Measurements from ENCODE around the gene AK3.

The AK3 gene

DNA sequence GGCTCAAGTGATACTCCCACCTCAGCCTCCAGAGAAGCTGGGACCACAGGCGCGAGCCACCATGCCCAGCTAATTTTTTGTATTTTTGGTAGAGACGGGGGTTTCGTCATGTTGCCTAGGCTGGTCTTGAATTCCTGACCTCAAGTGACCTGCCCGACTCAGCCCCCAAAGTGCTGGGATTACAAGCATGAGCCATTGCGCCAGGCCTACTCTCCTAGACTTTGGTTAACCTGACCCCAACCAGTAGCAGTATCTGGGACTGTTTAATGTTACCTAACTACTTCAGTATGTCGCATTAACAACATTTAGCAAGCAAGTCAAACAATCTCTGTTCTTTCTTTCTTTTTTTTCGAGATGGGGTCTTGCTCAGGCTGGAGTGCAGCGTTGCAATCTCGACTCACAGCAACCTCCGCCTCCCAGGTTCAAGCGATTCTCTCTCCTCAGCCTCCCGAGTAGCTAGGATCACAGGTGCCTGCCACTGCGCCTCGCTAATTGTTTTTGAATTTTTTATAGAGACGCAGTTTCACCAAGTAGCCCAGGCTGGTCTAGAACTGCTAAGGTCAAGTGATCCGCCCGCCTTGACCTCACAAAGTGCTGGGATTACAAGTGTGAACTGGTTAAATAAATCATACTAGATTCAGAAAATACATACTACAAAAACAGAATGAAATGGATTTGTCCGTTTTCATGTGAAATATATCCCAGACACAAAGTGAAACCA, 2.0 kb downstream of the AK3 start:
- H3K4me3 Mint-ChIP-seq: peak overlapping the region; percentile 76 to 92

DNA sequence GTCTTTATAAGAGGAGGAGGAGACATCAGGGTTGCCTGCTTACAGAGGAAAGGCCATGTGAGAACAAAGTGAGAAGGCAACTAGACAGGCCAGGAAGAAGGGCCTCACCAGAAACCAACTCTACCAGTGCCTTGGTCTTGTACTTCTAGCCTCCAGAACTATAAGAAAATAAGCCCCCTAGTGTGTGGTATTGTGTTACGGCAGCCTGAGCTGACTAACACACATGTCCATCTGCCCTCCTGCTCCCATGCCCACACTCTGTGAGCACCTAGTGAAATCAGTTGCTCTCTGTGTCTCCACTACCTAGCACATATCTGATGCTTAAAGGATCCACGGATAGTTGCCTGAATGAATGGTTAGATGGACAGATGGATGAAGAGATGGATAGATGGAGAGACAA, 6.9 kb downstream of the AK3 start:
- DNase-seq: no peak
- peak; percentile 39 for ATAC-seq
- H3K4me3 Mint-ChIP-seq: no peak overlapping the region
- no peak overlapping the region for H3K27ac Mint-ChIP-seq
- H3K27me3 Mint-ChIP-seq: no peaks in the 10 kb centered on the region
- peaks cover 47% of the 10 kb centered on the region for H3K4me1 Mint-ChIP-seq
- H3K9me3 Mint-ChIP-seq: no peaks in the 10 kb centered on the region

More for the DNA sequence above, 2.0 kb downstream of the AK3 start:
- Mint-ChIP-seq H3K27ac (no peak overlapping the region), H3K4me1 (peaks cover 34% of the 10 kb centered on the region), H3K9me3 (no peaks in the 10 kb centered on the region), H3K27me3 (no peaks in the 10 kb centered on the region)
- DNase-seq (no peak), ATAC-seq (no peak)

GRCh38 chr9:4732890-4733289, 8.1 kb downstream of the AK3 start:
- H3K27me3 Mint-ChIP-seq: no peaks in the 10 kb centered on the region
- no peak overlapping the region for H3K27ac Mint-ChIP-seq
- ATAC-seq (no peak), DNase-seq (no peak)
- H3K4me1 Mint-ChIP-seq: peaks cover 42% of the 10 kb centered on the region
- H3K9me3 Mint-ChIP-seq: no peaks in the 10 kb centered on the region
- no peak overlapping the region for H3K4me3 Mint-ChIP-seq

GRCh38 chr9:4727593-4727992, 13.4 kb downstream of the AK3 start:
- DNase-seq: no peak

DNA sequence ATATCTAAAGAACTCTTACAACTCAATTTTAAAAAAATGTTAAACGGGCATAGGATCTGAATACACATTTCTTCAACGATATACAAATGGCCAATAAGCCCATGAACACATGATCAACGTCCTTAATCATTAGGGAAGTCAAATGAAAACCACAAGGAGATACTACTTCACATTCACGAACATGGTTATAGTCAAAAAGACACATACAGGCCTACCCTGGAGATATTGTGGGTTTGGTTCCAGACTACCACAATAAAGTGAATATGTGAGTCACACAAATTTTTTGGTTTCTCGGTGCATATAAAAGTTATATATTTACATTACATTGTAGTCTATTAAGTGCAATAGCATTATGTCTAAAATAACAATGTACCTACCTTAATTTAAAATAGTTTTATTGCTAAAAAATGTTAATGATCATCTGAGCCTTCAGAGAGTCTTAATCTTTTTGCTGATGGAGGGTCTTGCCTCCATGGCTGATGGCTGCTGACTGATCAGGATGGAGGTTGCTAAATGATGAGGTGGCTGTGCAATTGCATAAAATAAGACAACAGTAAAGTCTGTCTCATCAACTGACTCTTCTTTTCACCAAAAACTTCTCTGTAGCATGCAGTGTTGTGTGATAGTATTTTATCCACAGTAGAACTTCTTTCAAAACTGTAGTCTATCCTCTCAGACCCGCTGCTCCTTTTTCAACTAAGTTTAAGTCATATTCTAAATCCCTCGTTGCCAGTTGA, 15.1 kb downstream of the AK3 start:
- H3K4me3 Mint-ChIP-seq: no peak overlapping the region
- DNase-seq (no peak), ATAC-seq (peak; percentile 88)
- no peaks in the 10 kb centered on the region for H3K27me3 Mint-ChIP-seq
- no peaks in the 10 kb centered on the region for H3K9me3 Mint-ChIP-seq
- peaks cover 35% of the 10 kb centered on the region for H3K4me1 Mint-ChIP-seq
- H3K27ac Mint-ChIP-seq: no peak overlapping the region

More at GRCh38 chr9:4727593-4727992, 13.4 kb downstream of the AK3 start:
- ATAC-seq: no peak
- H3K27ac Mint-ChIP-seq: no peak overlapping the region
- H3K4me1 Mint-ChIP-seq: peaks cover 42% of the 10 kb centered on the region
- H3K27me3 Mint-ChIP-seq: no peaks in the 10 kb centered on the region
- no peaks in the 10 kb centered on the region for H3K9me3 Mint-ChIP-seq
- H3K4me3 Mint-ChIP-seq: no peak overlapping the region

GRCh38 chr9:4721736-4722135, 19.3 kb downstream of the AK3 start:
- no peaks in the 10 kb centered on the region for H3K9me3 Mint-ChIP-seq
- DNase-seq (no peak), ATAC-seq (no peak)

GRCh38 chr9:4718911-4719310, 22.1 kb downstream of the AK3 start:
- Mint-ChIP-seq H3K4me1 (no peaks in the 10 kb centered on the region), H3K27me3 (no peaks in the 10 kb centered on the region), H3K4me3 (no peak overlapping the region), H3K27ac (peak overlapping the region in 1 of 2 donors; percentile 68), H3K9me3 (peaks cover 0 to 3% of the 10 kb centered on the region in 2 donors)
- no peak for ATAC-seq
- DNase-seq: no peak

More at GRCh38 chr9:4721736-4722135, 19.3 kb downstream of the AK3 start:
- no peaks in the 10 kb centered on the region for H3K27me3 Mint-ChIP-seq
- no peak overlapping the region for H3K4me3 Mint-ChIP-seq
- H3K27ac Mint-ChIP-seq: no peak overlapping the region
- peaks cover 18% of the 10 kb centered on the region for H3K4me1 Mint-ChIP-seq

DNA sequence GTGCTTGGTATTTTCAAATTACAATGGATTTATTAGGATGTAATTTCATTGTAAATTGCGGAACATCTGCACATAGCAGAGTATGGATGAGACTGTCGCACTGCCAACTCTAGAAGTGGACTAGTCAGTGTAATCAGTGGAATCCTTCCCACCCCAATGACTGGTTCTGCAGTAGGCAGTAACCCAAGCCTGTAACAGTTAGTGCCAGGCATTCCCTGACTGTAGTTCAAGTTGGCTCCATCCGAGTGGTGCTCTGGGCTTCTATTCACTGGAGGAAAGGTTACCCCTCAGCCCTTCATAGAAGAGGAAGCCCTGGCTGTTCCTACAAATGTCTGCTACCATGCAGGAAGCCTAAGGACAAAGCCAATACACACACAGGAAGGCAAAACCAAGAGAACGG, 23.2 kb downstream of the AK3 start:
- Mint-ChIP-seq H3K9me3 (peaks cover 0 to 6% of the 10 kb centered on the region in 2 donors), H3K4me3 (no peak overlapping the region), H3K27ac (no peak overlapping the region), H3K4me1 (no peaks in the 10 kb centered on the region), H3K27me3 (no peaks in the 10 kb centered on the region)
- DNase-seq (no peak), ATAC-seq (no peak)

DNA sequence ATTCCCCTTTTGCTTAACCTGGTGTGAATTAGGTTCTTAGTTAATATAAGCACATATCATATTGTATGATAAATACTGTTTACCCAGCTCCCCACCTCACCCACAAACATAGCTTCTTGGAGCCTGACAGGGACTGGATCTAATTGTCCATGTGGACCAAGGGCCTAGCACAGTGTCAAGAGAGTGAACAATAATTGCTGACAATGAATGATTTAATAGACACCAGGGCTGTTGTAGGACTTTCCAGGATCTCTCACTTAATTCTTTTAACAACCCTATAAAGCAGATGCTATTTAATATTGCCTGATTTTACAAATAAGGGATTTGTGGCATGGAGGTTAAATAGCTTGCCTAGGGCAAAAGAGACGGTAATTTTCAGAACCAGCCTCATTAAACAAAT, 24.8 kb downstream of the AK3 start:
- Mint-ChIP-seq H3K27ac (peak overlapping the region in 1 of 2 donors; percentile 31), H3K27me3 (no peaks in the 10 kb centered on the region), H3K4me1 (no peaks in the 10 kb centered on the region), H3K4me3 (no peak overlapping the region), H3K9me3 (peaks cover 0 to 6% of the 10 kb centered on the region in 2 donors)
- ATAC-seq (no peak), DNase-seq (no peak)

GRCh38 chr9:4714266-4715016, 26.6 kb downstream of the AK3 start:
- no peaks in the 10 kb centered on the region for H3K27me3 Mint-ChIP-seq
- peaks cover 2% of the 10 kb centered on the region for H3K4me1 Mint-ChIP-seq
- no peak overlapping the region for H3K27ac Mint-ChIP-seq
- no peak overlapping the region for H3K4me3 Mint-ChIP-seq
- no peak for ATAC-seq
- no peak for DNase-seq
- peaks cover 0 to 6% of the 10 kb centered on the region in 2 donors for H3K9me3 Mint-ChIP-seq

GRCh38 chr9:4713849-4714248, 27.2 kb downstream of the AK3 start:
- Mint-ChIP-seq H3K4me3 (no peak overlapping the region), H3K27ac (no peak overlapping the region), H3K9me3 (peaks cover 0 to 6% of the 10 kb centered on the region in 2 donors), H3K4me1 (peaks cover 5% of the 10 kb centered on the region), H3K27me3 (no peaks in the 10 kb centered on the region)
- ATAC-seq (peak; percentile 45), DNase-seq (no peak)

- Mint-ChIP-seq H3K27me3 (no peaks in the 10 kb centered on the region), H3K9me3 (peaks cover 0 to 6% of the 10 kb centered on the region in 2 donors), H3K4me1 (peaks cover 18% of the 10 kb centered on the region), H3K4me3 (no peak overlapping the region), H3K27ac (peak overlapping the region in 1 of 2 donors; percentile 83)
- DNase-seq (no peak), ATAC-seq (no peak)
Measured at GRCh38 chr9:4709380-4709779, 31.6 kb downstream of the AK3 start.

DNA sequence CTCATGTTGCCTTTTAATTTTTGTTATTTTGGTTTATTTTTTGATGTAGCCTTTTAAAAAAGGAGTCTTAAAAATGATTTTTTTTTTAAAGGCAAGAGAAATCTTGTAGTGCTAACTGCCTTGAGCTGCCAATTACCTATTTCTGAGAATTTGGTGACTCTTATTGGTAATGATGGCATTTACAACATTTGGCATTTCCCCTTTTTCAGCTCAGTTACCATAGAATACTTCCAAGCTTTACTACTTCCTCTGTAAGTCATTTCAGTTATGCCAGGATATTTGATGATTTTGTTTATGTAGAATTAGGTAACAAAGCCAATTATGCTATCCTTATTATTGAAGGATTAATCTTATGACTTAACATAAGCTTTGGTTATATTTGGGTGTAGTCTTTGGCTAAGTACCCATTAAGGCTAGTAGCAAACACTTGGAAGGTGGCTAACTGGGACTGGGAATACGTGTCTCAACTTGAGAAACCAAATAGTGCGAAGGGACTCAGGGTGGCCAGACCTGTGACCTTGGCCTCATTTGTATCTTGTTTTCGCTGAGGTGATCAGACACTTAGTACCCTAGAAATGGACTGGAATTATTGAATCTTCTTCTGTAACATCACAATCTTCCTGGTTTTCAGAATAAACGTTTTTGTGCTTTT, 33.9 kb downstream of the AK3 start:
- no peaks in the 10 kb centered on the region for H3K27me3 Mint-ChIP-seq
- H3K27ac Mint-ChIP-seq: peak overlapping the region in 1 of 2 donors; percentile 40
- no peaks in the 10 kb centered on the region for H3K9me3 Mint-ChIP-seq
- peaks cover 18% of the 10 kb centered on the region for H3K4me1 Mint-ChIP-seq
- H3K4me3 Mint-ChIP-seq: no peak overlapping the region
- ATAC-seq (no peak), DNase-seq (no peak)

DNA sequence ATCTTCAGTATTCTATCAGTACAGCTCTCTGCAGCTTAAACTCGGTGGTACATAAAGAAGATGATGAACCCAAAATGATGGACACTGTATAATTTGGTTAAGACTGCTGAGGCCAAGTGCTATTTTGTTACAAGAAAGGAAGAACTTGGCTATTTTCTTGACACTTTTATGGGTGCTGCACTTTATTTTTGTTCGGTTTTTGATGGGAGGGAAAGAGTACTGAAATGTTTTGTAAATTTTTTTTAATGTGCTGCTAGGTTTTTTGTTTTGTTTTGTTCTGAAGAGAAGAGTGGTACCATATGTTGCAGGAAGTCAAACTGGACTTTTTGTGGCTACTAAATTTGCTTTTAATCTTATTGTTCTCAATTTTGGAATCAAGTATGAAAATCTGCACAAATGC, 35.0 kb downstream of the AK3 start:
- H3K9me3 Mint-ChIP-seq: no peaks in the 10 kb centered on the region
- H3K4me3 Mint-ChIP-seq: no peak overlapping the region
- H3K27me3 Mint-ChIP-seq: no peaks in the 10 kb centered on the region
- ATAC-seq: no peak
- no peak overlapping the region for H3K27ac Mint-ChIP-seq
- DNase-seq: no peak
- peaks cover 24% of the 10 kb centered on the region for H3K4me1 Mint-ChIP-seq

GRCh38 chr9:4704129-4704528, 36.9 kb downstream of the AK3 start:
- Mint-ChIP-seq H3K9me3 (no peaks in the 10 kb centered on the region), H3K4me3 (no peak overlapping the region), H3K27ac (no peak overlapping the region), H3K27me3 (no peaks in the 10 kb centered on the region), H3K4me1 (peaks cover 20% of the 10 kb centered on the region)
- ATAC-seq: peak; percentile 52
- no peak for DNase-seq

Measured in stimulated activated naive CD8-positive, alpha-beta T cell treated with anti-CD3 and anti-CD28 coated beads, Interleukin-15, amount 100 ng/mL, for 72 hours (primary cell).